Keratinocyte (primary cell): ENCODE measurements around the gene FCER2.

ENCODE experiments used
- EZH2 ChIP-seq: IDR thresholded peaks from one replicate; pipeline ENCODE4 v1.6.1; 2012; ENCODE audit warnings: inconsistent platforms, mild to moderate bottlenecking, low read length, moderate library complexity
- TF ChIP-seq, protein P1 (sequence below), 3 experiments: IDR thresholded peaks in 1 of 3; conservative IDR thresholded peaks in 1 of 3; optimal IDR thresholded peaks in 1 of 3; 2 replicates in 2 of 3; 3 replicates in 1 of 3; pipeline versions ENCODE3 to v1.5.1; 2011; ENCODE audit warnings: low read length in 3 of 3, mild to moderate bottlenecking in 3 of 3, moderate library complexity in 2 of 3, control low read depth in 1 of 3, inconsistent platforms in 1 of 3; ENCODE audit not compliant: insufficient read depth in 2 of 3; ENCODE audit errors: extremely low read depth in 1 of 3

DNA sequence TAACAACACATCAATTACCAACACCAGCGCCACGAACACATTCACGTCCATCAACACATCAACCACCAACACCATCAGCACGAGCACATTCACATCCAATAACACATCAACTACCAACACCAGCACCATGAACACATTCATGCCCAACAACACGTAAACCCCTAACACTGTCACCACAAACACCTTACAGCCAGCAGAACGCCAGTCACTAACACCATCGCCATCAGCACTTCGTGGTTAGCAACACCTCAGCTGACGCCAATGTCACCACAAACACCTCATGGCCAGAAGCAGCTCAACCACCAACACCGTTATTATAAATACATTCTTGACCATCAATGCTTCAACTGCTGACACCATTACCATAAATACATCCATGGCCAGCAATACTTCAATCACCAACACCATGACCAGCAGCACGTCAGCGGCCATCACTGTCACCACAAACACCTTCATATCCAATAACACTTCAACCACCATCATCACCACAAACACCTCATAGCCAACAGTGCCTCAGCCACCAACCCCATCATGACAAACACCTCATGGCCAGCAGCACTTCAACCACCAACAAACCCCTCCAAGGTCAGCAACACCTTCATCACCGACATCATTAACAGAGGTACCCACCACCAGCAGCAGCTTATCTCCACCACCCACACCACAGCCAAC, 9.4 kb downstream of the FCER2 start:
- TF ChIP-seq, protein P1, sequence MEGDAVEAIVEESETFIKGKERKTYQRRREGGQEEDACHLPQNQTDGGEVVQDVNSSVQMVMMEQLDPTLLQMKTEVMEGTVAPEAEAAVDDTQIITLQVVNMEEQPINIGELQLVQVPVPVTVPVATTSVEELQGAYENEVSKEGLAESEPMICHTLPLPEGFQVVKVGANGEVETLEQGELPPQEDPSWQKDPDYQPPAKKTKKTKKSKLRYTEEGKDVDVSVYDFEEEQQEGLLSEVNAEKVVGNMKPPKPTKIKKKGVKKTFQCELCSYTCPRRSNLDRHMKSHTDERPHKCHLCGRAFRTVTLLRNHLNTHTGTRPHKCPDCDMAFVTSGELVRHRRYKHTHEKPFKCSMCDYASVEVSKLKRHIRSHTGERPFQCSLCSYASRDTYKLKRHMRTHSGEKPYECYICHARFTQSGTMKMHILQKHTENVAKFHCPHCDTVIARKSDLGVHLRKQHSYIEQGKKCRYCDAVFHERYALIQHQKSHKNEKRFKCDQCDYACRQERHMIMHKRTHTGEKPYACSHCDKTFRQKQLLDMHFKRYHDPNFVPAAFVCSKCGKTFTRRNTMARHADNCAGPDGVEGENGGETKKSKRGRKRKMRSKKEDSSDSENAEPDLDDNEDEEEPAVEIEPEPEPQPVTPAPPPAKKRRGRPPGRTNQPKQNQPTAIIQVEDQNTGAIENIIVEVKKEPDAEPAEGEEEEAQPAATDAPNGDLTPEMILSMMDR (optimal IDR thresholded peaks at IDR 0.05 in 1 of 3, IDR thresholded peaks at IDR 0.05 in 1 of 3, conservative IDR thresholded peaks at IDR 0.05 in 1 of 3; ENCODE audit: extremely low read depth in 1 of 3, insufficient read depth in 2 of 3, low read length in 3 of 3), result no peak
- no peak for TF ChIP-seq EZH2
